Epithelial cell of proximal tubule (primary cell): ENCODE data around the gene TOR1B. TPM values are rescaled to one million over a fixed set of nuclear protein-coding genes. Genes with fewer than 3 reads are reported as not detected.
"Not testable (repeated sequence)": the region's sequence is repeated elsewhere in the genome, so short reads cannot be mapped to it uniquely, and the experiment has no call there.

Experiments
- DNase-seq: peaks from one replicate; pipeline ENCODE4 v3.0.0-alpha.2; 2011; ENCODE audit warnings: low read depth
- H3K4me3 ChIP-seq: 2 replicates; pipeline ENCODE4 v1.5.1; 2011; ENCODE audit warnings: low read depth, mild to moderate bottlenecking, low read length
- total RNA-seq: library from RNA; depleted of rRNA; stranded (reverse); fragments of >200 nt; gene quantifications from 2 replicates; pipeline ENCODE4 v1.2.3, GENCODE V29; 2015
- TF ChIP-seq, protein P1 (sequence below): conservative IDR thresholded peaks from 2 replicates; pipeline ENCODE4 v1.5.1; 2012; ENCODE audit warnings: low read depth, mild to moderate bottlenecking, low read length

The TOR1B gene, protein sequence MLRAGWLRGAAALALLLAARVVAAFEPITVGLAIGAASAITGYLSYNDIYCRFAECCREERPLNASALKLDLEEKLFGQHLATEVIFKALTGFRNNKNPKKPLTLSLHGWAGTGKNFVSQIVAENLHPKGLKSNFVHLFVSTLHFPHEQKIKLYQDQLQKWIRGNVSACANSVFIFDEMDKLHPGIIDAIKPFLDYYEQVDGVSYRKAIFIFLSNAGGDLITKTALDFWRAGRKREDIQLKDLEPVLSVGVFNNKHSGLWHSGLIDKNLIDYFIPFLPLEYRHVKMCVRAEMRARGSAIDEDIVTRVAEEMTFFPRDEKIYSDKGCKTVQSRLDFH
- total RNA-seq, result 14.8 and 20.8 TPM in 2 replicates

DNA sequence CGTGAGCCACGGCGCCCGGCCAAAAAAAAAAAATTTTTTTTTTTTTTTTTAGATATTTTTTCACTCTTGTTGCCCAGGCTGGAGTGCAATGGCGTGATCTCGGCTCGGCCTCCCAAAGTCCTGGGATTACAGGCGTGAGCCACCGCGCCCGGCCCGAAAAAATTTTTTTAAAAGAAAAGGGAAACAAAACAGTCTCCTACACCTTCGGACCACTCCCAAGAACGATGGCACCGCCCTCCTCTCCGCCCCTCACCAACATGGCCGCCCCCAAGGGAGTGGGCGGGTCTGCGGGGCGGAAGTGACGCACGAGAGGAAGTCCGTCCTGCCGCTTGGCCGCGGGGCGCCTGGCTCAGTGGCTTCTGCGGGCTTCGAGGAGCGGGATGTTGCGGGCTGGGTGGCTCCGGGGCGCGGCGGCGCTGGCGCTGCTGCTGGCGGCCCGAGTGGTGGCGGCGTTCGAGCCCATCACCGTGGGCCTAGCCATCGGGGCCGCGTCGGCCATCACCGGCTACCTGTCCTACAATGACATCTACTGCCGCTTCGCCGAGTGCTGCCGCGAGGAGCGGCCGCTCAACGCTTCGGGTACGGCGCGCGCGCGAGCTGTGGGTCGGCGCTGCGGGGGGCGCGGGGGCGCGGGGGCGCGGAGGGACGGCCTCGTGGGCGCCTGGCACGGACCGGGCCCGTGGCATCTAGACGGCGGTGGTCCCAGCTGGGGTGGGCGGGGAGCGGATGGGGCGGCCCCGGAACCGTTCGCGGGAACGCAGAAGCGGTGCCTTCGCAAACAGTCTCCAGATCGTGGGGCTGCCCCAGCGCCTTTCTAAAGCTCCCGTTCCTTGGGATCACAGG, at the start of gene TOR1B:
TSS of gene TOR1B (plus strand) at position 352 of the 843 bp plus-strand sequence. CDS start at position 381, 29 bp downstream.
- no peak for DNase-seq
- H3K4me3 ChIP-seq, result peak within 1 kb of the TSS; percentile 86
- TF ChIP-seq, protein P1, sequence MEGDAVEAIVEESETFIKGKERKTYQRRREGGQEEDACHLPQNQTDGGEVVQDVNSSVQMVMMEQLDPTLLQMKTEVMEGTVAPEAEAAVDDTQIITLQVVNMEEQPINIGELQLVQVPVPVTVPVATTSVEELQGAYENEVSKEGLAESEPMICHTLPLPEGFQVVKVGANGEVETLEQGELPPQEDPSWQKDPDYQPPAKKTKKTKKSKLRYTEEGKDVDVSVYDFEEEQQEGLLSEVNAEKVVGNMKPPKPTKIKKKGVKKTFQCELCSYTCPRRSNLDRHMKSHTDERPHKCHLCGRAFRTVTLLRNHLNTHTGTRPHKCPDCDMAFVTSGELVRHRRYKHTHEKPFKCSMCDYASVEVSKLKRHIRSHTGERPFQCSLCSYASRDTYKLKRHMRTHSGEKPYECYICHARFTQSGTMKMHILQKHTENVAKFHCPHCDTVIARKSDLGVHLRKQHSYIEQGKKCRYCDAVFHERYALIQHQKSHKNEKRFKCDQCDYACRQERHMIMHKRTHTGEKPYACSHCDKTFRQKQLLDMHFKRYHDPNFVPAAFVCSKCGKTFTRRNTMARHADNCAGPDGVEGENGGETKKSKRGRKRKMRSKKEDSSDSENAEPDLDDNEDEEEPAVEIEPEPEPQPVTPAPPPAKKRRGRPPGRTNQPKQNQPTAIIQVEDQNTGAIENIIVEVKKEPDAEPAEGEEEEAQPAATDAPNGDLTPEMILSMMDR, result no peak

DNA sequence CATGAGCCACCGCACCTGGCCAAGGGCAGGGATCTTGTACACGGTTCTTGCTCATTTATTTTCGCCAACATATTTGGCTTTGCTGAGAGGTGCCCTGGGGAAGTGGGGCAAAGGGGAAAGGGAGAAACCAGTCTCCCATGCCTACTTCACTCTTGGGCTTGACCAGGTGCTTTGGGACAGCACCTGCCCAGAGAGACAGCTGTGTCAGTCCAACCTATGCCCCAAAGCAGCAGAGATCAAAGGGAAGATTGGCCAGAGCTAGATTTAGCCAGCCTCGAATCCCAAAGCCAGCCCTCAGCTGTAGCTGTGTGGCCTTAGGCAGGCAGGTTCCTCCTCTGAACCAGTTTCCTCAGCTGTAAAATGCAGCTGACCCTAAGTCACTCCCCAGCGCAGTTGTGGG, 47.8 kb upstream of the TOR1B start:
- DNase-seq, result no peak
- TF ChIP-seq, protein P1, result no peak
- H3K4me3 ChIP-seq, result no peak overlapping the region

DNA sequence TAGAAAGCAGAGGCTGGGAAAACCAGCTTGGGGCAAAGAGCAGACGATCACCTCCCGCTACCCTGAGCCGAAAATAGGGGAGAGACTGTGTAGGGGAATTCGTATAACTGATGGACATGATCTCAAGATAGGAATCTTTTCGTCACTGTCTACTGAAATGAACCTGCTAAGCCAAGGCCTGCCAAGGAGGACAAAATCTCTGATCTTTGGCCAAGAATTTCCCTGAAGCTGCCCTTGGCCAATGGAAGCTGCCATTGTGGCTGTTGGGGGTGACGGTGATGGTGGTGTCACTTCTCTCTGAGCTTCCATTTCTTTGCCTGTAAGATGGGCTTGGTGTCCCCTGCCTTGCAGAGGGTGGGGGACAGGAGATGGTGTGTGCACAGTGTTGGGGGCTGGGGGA, 46.8 kb upstream of the TOR1B start:
- H3K4me3 ChIP-seq, result no peak overlapping the region
- TF ChIP-seq, protein P1, result no peak
- no peak for DNase-seq

DNA sequence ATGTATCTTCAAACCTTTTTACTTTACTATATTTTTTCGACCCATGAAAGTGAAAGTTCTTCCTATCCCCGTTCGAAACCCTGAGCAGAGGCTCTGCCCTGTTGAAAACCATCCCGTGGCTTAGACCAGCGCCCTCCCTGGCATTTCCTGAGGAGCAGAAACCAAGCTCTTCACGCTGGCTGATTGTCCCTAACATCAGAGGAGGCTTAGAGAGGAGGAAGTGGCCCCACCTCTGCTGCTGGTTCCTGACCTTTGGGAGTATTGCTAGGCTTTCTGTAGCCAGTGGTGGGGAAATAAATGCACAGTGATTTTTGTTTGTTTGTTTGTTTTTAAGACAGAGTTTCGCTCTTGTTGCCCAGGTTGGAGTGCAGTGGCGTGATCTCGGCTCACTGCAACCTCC, 45.9 kb upstream of the TOR1B start:
- TF ChIP-seq, protein P1, result no peak
- no peak for DNase-seq
- H3K4me3 ChIP-seq, result no peak overlapping the region

DNA sequence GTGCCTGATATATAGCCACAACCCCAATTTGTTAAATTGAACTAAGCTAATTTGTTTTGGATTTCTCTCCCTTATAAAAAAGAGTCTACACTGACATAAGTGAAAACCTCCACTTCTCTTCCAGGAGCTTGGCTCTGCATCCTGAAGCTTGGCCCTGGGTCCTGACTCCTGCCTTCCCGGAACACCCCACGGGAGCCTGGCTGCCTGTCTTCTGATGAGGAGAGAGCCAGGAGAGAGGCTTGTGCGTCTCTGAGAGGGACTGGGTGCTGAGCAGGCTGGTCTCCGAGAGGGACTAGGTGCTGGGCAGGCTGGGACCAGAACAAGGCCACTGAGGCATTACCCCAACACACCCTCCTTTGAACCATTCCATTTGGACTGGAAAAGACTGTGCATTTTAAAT, 43.7 kb upstream of the TOR1B start:
- DNase-seq, result no peak
- TF ChIP-seq, protein P1, result no peak

DNA sequence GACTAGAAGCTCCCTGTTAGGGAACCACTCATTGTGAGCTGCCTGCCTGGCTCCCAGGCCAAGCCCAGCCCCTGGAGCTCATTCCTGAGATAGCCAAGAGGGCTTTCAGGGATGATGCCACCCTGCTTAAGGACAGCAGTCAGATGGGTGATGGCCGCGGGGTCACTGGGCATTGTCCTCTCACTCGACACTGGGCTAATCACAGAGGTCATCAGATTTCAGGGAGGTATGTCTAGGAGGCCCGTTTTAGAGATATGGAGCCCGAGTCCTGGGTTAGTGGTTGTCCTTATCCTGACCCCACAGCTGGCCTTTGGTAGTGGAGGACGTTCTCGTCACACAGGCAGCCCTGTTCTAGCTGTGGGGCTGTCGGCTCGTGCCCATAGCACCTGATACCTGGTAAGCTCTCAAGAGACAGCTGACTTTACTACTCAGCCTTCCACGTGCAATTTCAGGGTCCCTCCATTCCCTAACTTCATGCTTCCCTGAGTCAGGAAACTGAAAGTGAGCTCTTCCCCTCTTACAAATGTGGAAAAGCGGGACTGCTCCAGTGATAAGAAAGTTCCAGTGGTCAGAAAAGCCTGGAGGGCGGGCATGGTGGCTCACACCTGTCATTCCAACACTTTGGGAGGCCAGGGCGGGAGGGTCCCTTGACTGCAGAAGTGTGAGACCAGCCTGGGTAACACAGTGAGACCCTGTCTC, 43.0 kb upstream of the TOR1B start:
- no peak for DNase-seq
- TF ChIP-seq, protein P1, result no peak

More for the DNA sequence above, 43.7 kb upstream of the TOR1B start:
- no peak overlapping the region for H3K4me3 ChIP-seq

DNA sequence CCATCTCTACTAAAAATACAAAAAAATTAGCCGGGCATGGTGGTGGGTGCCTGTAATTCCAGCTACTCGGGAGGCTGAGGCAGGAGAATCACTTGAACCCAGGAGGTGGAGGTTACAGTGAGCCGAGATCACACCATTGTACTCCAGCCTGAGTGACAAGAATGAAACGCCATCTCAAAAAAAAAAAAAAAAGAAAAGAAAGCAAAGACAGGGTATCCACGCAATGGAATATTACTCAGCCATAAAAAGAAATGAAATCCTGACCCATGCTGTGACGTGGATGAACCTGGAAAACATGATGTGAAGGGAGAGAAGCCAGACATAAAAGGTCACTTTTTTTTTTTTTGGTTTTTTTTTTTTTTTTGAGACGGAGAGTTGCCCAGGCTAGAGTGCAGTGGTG, 42.2 kb upstream of the TOR1B start:
- DNase-seq, H3K4me3 ChIP-seq: not testable (repeated sequence)

More for the DNA sequence above, 43.0 kb upstream of the TOR1B start:
- no peak overlapping the region for H3K4me3 ChIP-seq
